WERI-Rb-1 (cell line): Measurements from ENCODE around the gene SAMD4A.

Experiments
- DNase-seq: peaks from one replicate; pipeline ENCODE4 v3.0.0-alpha.2; 2020
- H3K27ac ChIP-seq: fragments of 250-450 bp; sonication (Bioruptor Pico); 2 replicates; pipeline ENCODE4 v1.5.1; 2020; ENCODE audit warnings: mild to moderate bottlenecking, moderate library complexity
- H3K27me3 ChIP-seq: fragments of 250-450 bp; sonication (Bioruptor Pico); 2 replicates; pipeline ENCODE4 v1.5.1; 2021; ENCODE audit warnings: mild to moderate bottlenecking, low read depth, moderate library complexity; ENCODE audit not compliant: insufficient read depth, severe bottlenecking
- H3K36me3 ChIP-seq: fragments of 250-450 bp; sonication (Bioruptor Pico); 2 replicates; pipeline ENCODE4 v1.5.1; 2020; ENCODE audit warnings: mild to moderate bottlenecking, moderate library complexity
- H3K4me3 ChIP-seq: 2 replicates; pipeline ENCODE4 v1.5.1; 2011; ENCODE audit warnings: low read depth, mild to moderate bottlenecking, control low read depth, low read length
- H3K9me3 ChIP-seq: fragments of 250-450 bp; sonication (Bioruptor Pico); 2 replicates; pipeline ENCODE4 v1.5.1; 2021; ENCODE audit warnings: mild to moderate bottlenecking, moderate library complexity; ENCODE audit not compliant: severe bottlenecking
- CTCF ChIP-seq: IDR thresholded peaks from 2 replicates; pipeline ENCODE4 v1.5.1; 2011; ENCODE audit warnings: low read depth, mild to moderate bottlenecking, control low read depth, inconsistent platforms, low read length

Gene SAMD4A

GRCh38 chr14:54778618-54779345 is 211.9 kb downstream of the SAMD4A start:
- H3K27ac ChIP-seq: no peak overlapping the region
- H3K27me3 ChIP-seq: no peaks in the 10 kb centered on the region
- no peak for DNase-seq
- H3K4me3 ChIP-seq: no peak overlapping the region
- no peak for TF ChIP-seq CTCF
- H3K9me3 ChIP-seq: no peaks in the 10 kb centered on the region
- H3K36me3 ChIP-seq: peaks cover 65% of the 10 kb centered on the region

- TF ChIP-seq CTCF: no peak
- no peaks in the 10 kb centered on the region for H3K9me3 ChIP-seq
- no peak overlapping the region for H3K27ac ChIP-seq
- H3K4me3 ChIP-seq: no peak overlapping the region
- peaks cover 64% of the 10 kb centered on the region for H3K36me3 ChIP-seq
- DNase-seq: no peak
- H3K27me3 ChIP-seq: no peaks in the 10 kb centered on the region
Observed at GRCh38 chr14:54781080-54781479, 214.2 kb downstream of the SAMD4A start.

GRCh38 chr14:54781961-54782750 is 215.2 kb downstream of the SAMD4A start:
- Histone ChIP-seq H3K27me3 (no peaks in the 10 kb centered on the region), H3K27ac (no peak overlapping the region), H3K36me3 (peaks cover 55% of the 10 kb centered on the region), H3K4me3 (no peak overlapping the region), H3K9me3 (no peaks in the 10 kb centered on the region)
- DNase-seq: no peak
- no peak for TF ChIP-seq CTCF

GRCh38 chr14:54782751-54783659 is 216.1 kb downstream of the SAMD4A start:
- Histone ChIP-seq H3K27ac (no peak overlapping the region), H3K9me3 (no peaks in the 10 kb centered on the region), H3K27me3 (no peaks in the 10 kb centered on the region), H3K4me3 (no peak overlapping the region), H3K36me3 (peaks cover 60% of the 10 kb centered on the region)
- TF ChIP-seq CTCF: peak; percentile 41; the same call in 1 of the 2 replicates
- peak; percentile 33 for DNase-seq

- no peak for TF ChIP-seq CTCF
- H3K27ac ChIP-seq: no peak overlapping the region
- DNase-seq: no peak
- H3K36me3 ChIP-seq: peaks cover 60% of the 10 kb centered on the region
- H3K4me3 ChIP-seq: no peak overlapping the region
- no peaks in the 10 kb centered on the region for H3K9me3 ChIP-seq
- H3K27me3 ChIP-seq: no peaks in the 10 kb centered on the region
Observed at GRCh38 chr14:54783660-54784015, 216.7 kb downstream of the SAMD4A start.
